Pons (tissue), 1 donor: ENCODE results near the gene DIO3.
"Not testable (repeated sequence)": the region's sequence is repeated elsewhere in the genome, so short reads cannot be mapped to it uniquely, and the experiment has no call there.

ENCODE experiments used
- DNase-seq: peaks from one replicate; pipeline ENCODE4 v3.0.0-alpha.2; 2016; ENCODE audit warnings: low spot score

DIO3 gene

DNA sequence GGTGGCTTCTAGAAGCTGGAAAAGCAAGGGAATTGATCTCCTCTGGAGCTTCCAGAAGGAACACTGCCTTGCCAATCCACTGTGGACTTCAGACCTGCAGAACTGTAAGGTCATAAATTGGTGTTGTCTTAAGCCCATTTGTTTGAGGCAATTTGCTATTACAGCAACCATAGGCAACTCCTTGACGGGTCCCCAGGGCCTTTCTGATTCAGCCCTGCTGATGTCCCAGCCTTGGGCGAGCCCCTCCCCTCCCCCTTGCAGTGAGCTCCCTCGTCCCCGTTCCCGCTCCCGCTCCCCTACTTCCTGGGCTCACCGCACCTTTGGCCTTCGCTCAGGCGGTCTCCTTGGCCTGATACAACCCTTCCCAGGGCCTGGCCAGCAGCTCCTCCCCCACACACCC is 18.9 kb upstream of the DIO3 start:
- DNase-seq, result no peak

DNA sequence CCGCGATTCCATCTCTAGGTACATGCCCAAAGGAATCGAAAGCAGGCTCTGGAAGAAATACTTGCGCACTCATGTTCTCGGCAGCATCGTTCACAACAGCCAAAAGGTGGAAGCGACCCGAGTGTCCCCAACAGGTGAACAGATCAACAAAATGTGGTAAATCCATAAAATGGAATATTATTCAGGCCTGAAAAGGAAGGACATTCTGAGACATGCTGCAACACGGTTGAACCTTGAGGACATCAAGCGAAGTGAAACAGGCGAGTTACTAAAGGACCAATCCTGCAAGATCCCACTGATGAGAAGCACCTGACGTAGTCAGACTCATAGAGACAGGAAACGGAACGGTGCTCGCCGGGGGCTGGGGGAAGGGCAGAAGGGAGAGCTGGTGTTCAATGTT is 17.5 kb upstream of the DIO3 start:
- no peak for DNase-seq

- no peak for DNase-seq
These were observed 16.7 kb upstream of the DIO3 start for GRCh38 chr14:101544550-101544949.

DNA sequence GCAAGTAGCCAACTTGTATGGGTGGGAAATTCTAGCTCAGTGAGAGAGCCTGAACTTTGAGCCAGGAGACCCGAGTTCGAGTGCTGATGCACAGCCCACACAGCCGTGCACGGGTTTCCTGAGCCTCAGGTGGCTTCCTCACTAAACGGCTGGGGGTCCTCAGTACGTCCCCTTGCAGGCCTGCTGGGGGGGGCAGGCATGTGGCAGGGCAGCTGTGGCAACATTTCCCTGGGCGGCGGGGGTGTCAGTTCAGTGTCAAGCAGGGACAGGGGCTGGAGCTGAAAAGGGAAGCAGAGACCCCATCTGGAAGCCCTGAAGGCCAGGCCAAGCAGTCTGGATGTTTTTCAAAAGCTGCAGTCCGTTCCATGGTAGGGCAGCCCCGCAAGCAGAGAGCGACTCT is 14.6 kb upstream of the DIO3 start:
- no peak for DNase-seq

GRCh38 chr14:101547107-101547738 is 14.1 kb upstream of the DIO3 start:
- no peak for DNase-seq

- no peak for DNase-seq
These were observed 13.2 kb upstream of the DIO3 start for GRCh38 chr14:101547961-101548669.

- no peak for DNase-seq
These were observed 12.6 kb upstream of the DIO3 start for GRCh38 chr14:101548710-101549109.

DNA sequence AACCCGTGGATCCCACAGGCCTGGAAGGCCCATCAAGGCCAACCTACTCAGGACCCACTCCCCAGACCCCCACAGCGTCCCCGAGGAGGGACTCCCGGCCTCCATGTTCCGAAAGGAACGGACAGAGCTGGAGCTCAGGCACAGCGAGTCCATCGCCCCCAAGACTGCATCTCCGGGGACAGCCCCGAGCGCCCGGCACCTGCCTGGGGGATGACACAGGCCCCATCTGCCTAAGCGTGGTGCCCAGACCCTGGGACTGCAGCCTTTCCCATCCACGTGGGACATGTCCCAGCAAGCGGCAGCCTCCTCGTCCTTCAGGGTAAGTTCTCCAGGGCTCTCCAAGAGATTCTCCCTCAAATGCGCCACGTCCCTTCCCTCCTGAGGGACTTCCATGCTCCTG is 12.1 kb upstream of the DIO3 start:
- DNase-seq, result no peak

- not testable (repeated sequence) for DNase-seq
These were observed 10.9 kb upstream of the DIO3 start for GRCh38 chr14:101550202-101550912.

DNA sequence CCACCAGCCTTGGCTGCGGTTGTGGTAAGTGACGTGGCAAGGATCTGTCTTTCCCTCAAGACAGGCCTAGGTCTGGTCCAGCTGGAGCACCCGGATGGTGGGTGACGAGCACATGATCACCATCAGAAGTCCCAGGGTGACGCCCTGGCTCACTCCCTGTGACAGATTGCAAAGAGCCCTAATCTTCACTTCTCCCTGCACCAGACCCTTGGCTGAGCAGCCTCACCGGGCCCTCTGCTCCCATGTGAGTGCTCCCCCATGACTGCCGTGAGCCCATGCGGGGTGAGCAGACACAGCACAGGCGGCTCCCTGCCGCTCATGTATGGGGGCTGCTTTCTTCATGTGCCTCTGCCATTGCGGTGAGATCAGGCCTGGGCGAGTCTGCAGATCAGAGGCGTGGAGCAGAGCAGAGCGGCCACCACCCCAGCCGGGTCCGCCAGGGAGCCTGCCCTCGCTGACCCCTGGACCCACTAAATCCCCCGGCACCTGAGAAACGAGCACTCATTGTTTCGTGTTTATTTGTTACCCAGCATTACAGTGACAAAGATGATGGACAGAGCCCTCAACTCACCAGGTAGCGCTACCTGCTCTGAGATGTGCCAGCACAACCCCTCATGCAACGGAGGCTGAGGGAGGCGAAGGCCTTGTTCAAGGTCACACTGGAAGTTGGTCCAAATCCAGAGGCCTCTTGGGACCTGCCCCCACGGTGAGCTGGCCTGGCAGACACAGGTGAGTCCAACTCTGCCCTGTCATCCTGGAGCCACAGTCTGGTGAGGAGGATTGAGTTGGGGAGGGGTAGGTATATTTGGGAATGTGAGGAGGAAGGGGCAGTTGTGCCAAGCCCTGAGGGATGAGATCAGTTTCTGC is 9.3 kb upstream of the DIO3 start:
- no peak for DNase-seq

DNA sequence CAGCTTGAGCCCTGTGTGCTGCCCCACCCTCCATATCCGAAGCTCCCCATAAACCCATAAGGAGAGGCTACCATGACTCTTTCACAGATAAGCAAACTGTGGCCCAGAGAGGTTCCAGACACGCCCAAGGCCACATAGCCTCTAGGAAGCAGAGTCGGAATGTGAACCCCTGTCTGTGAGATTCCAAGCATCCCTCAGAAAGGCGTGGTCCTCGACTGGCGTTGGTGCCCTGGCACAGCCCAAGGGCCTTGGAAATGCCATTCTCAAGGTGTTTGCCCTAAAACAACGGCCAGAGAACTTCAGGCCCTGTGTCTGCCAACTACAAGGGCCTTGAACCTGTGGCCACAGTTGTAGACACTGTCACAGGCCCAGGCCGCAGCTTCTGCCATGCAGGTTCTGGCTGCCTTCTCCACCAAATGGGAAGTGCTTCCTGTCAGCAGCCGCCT is 8.5 kb upstream of the DIO3 start:
- DNase-seq, result no peak

DNA sequence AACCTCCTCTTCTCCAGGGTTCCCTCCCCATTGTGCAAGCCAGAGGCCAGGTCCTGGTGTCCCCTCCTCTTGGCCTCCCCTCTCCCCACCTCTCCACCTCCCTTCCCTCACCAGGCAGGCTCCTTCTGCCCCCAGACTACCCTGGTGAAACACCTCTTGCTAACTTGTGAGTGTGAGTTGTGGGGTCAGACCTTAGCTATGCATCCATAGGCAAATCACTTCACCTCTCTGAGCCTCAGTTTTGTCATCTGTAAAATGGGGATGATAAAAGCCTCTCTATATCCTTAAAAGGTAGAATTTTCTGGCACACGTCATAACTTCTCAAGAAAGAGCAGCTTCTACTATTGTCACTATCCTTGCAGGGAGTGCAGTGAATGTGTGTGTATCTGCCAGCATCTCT is 7.9 kb upstream of the DIO3 start:
- DNase-seq, result no peak

DNA sequence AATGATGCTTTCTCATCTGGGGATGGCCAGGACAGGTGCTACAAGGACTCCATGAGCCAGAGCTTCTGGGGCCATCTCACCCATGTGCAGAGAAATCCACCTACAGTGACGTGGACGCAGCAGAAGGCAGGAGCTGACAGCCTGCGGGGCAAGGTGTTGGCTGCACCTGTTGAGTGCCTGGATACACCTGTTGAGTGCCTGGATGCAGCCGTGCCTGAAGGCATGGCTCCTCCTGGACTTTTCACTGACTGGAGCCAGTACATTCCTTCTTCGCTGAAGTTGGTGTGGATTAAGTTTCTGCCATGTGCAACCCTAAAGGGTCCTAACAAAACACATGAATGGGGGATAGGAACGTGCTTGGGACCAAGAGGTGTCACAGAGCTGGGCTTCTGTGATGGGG is 7.4 kb upstream of the DIO3 start:
- no peak for DNase-seq

DNA sequence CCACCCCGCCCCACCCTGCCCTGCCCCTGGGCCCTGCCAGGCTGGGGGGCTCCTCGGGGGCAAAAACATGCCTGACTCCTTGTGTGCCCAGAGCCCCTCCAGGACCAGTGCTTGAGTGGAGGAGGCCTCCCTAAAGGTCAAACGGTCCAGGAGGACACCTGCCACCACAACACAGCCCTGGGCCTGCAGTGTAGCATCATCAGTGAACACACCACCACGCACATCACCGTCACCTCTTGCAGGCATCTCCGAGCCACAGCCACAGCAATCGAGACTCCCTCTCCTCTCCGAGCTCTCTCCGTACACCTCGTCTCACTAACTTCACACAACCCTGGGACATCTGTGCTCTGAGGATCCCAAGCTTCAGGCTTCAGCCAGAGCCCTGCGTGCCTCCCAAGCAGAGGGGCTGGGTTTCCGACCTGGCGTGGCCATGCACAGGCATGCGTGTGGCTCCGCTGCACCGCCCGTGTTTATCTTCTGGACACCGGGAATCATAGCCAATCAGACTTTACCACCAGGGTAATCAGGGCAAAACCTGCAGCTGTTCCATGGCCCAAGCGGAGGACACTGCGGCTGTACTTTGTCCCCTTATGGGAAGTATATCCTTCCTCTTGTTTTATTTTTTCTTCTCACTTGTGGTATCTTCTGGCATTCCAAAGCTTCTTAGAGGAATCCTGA is 6.2 kb upstream of the DIO3 start:
- no peak for DNase-seq

GRCh38 chr14:101555669-101556043 is 5.6 kb upstream of the DIO3 start:
- DNase-seq, result not testable (repeated sequence)

- no peak for DNase-seq
These were observed 5.2 kb upstream of the DIO3 start for GRCh38 chr14:101556131-101556530.

GRCh38 chr14:101556566-101557320 is 4.6 kb upstream of the DIO3 start:
- DNase-seq, result no peak

- DNase-seq, result no peak
These were observed 4.0 kb upstream of the DIO3 start for GRCh38 chr14:101557321-101557695.

GRCh38 chr14:101557811-101558738 is 3.2 kb upstream of the DIO3 start:
- peak; percentile 4 for DNase-seq

DNA sequence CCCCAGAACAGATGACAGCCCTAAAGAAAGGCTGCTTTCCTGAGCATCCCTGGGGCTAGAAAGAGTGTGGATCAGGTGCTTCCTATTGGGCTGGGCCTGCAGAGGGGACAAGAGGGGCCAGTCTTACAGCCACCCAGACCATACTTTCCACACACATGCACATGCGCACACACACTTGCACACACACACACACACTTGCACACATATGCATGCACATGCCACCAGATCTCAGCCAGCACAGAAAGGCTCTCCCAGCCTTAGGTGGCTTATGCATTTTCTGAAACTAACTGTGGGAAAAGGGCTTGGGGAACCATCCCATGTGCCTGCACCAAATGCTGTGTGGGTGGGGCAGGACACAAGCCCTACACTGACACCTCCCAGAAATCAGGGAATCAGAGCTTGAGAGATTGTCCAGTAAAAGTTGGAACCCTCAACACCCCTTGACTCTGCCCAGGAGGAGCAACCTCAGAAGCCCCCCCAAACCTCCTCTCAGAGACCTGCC is 2.5 kb upstream of the DIO3 start:
- no peak for DNase-seq
